Kidney epithelial cell (primary cell): ENCODE measurements around the gene MAPK14. TPM values are rescaled to one million over a fixed set of nuclear protein-coding genes. Genes with fewer than 3 reads are reported as not detected.

Experiments
- DNase-seq: peaks from one replicate; pipeline ENCODE4 v3.0.0-alpha.2; 2010; ENCODE audit warnings: low read depth
- H3K27me3 ChIP-seq: 2 replicates; pipeline ENCODE4 v1.6.0; 2011; ENCODE audit warnings: low read length; ENCODE audit not compliant: control insufficient read depth, insufficient read depth
- H3K36me3 ChIP-seq: 2 replicates; pipeline ENCODE4 v1.5.1; 2011; ENCODE audit warnings: low read length; ENCODE audit not compliant: control insufficient read depth, insufficient read depth
- H3K4me3 ChIP-seq: 2 replicates; pipeline ENCODE4 v1.5.1; 2011; ENCODE audit warnings: low read depth, mild to moderate bottlenecking, control low read depth, low read length
- total RNA-seq: library from RNA; depleted of rRNA; stranded (reverse); fragments of >200 nt; gene quantifications from 2 replicates; pipeline ENCODE4 v1.2.3, GENCODE V29; 2015
- TF ChIP-seq, protein P1 (sequence below): IDR thresholded peaks from 2 replicates; pipeline ENCODE4 v1.5.1; 2011; ENCODE audit warnings: mild to moderate bottlenecking, moderate library complexity, low read length, control low read depth, inconsistent platforms; ENCODE audit not compliant: insufficient read depth, poor library complexity, severe bottlenecking

MAPK14 gene
- total RNA-seq, 1 donor from 2014 or later: 35.9 TPM

GRCh38 chr6:36132246-36132895 is 104.8 kb downstream of the MAPK14 start:
- TF ChIP-seq, protein P1, sequence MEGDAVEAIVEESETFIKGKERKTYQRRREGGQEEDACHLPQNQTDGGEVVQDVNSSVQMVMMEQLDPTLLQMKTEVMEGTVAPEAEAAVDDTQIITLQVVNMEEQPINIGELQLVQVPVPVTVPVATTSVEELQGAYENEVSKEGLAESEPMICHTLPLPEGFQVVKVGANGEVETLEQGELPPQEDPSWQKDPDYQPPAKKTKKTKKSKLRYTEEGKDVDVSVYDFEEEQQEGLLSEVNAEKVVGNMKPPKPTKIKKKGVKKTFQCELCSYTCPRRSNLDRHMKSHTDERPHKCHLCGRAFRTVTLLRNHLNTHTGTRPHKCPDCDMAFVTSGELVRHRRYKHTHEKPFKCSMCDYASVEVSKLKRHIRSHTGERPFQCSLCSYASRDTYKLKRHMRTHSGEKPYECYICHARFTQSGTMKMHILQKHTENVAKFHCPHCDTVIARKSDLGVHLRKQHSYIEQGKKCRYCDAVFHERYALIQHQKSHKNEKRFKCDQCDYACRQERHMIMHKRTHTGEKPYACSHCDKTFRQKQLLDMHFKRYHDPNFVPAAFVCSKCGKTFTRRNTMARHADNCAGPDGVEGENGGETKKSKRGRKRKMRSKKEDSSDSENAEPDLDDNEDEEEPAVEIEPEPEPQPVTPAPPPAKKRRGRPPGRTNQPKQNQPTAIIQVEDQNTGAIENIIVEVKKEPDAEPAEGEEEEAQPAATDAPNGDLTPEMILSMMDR: no peak
- no peak overlapping the region for H3K4me3 ChIP-seq

DNA sequence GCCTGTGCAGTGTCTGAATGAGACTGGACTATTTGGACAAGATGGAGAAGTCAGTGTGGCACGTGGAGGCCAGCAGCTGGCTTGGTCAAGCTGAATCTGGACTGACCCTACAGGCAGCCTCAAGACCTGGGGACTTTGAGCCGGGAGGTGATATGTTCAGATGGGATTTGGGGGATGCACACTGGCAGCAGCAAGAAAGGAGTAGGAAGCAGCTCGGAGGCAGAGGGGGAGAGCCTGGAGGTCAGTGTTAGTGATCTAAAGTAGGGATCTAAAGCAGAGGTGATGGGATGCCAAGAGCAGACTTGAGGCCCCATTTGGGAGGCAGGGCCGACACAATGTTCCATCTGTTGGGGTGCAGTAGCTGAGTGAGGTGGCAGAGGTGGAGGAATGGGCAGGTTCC is 105.5 kb downstream of the MAPK14 start:
- Histone ChIP-seq H3K4me3 (no peak overlapping the region), H3K27me3 (no peaks in the 10 kb centered on the region), H3K36me3 (no peaks in the 10 kb centered on the region)
- no peak for DNase-seq
- TF ChIP-seq, protein P1: no peak

More at GRCh38 chr6:36132246-36132895, 104.8 kb downstream of the MAPK14 start:
- no peaks in the 10 kb centered on the region for H3K27me3 ChIP-seq
- no peaks in the 10 kb centered on the region for H3K36me3 ChIP-seq
- DNase-seq: no peak

DNA sequence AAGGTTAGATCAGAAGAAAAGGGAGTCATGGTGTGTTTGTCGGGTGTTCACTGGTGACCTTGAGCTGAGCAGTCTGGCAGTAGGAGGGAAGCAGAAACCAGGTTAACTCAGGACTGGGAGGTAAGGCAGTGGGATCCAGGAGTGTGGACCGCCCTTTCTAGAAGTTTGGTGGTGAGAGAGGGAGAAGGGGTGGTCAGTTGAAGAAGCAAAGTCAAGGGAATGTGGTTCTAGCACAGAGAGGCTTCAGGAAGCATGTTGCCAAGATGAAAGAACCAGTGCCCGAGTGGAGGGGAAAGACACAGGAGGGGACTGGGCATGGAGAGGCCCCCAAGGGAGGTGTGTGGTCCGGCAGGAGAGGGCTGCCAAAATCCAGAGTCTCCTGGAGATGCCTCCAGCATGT is 106.3 kb downstream of the MAPK14 start:
- no peaks in the 10 kb centered on the region for H3K36me3 ChIP-seq

DNA sequence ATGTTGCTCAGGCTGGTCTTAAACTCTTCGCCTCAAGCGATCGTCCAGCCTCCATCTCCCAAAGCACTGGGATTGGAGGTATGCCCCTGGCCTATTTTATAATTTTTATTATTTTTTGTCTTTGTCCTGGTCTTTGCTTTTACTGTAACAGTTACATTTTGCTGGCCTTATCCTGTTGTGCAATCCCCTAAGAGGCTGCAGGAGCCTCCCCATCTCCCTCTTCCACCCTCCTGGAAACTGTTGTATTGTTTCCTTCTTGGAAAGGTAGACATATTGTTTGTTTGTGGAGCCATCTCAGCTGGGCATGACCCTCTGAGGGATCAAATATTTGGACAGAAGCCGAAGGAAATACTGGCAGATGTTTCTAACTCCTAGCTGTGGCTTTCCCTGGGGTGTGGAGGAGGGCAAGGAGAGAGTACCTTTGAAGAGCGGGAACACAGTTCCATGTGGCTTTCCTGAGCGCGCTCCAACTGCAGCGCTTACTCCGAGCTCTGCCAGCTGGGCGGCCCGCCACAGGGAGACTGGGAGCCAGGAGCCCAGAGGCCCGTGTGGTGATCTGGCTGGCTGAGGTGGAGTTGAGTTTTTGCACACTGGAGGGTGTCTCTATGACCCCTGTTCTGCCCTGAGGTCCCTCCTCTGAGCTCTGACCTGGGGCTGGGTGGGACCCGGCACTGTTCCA is 107.6 kb downstream of the MAPK14 start:
- Histone ChIP-seq H3K36me3 (no peaks in the 10 kb centered on the region), H3K4me3 (no peak overlapping the region), H3K27me3 (no peaks in the 10 kb centered on the region)
- TF ChIP-seq, protein P1: no peak
- no peak for DNase-seq

More for the DNA sequence above, 106.3 kb downstream of the MAPK14 start:
- Histone ChIP-seq H3K4me3 (no peak overlapping the region), H3K27me3 (no peaks in the 10 kb centered on the region)
- TF ChIP-seq, protein P1: no peak
- no peak for DNase-seq

GRCh38 chr6:36136034-36136433 is 108.4 kb downstream of the MAPK14 start:
- no peak overlapping the region for H3K4me3 ChIP-seq
- TF ChIP-seq, protein P1: no peak
- DNase-seq: no peak
- no peaks in the 10 kb centered on the region for H3K36me3 ChIP-seq
- no peaks in the 10 kb centered on the region for H3K27me3 ChIP-seq
